ENCODE data around the gene CEP95.
"Not testable (repeated sequence)": the region's sequence is repeated elsewhere in the genome, so short reads cannot be mapped to it uniquely, and the experiment has no call there.

CEP95 gene

GRCh38 chr17:64573214-64573613 lies 66.4 kb downstream of the CEP95 start:
- no peak for DNase-seq (ENCODE audit: low read depth, low spot score)

GRCh38 chr17:64574646-64575045 lies 67.9 kb downstream of the CEP95 start:
- no peak for DNase-seq (ENCODE audit: low read depth, low spot score)

GRCh38 chr17:64575431-64575830 lies 68.7 kb downstream of the CEP95 start:
- no peak for DNase-seq (ENCODE audit: low read depth, low spot score)

- DNase-seq (ENCODE audit: low read depth, low spot score): not testable (repeated sequence)
Measured at GRCh38 chr17:64577025-64577424, 70.2 kb downstream of the CEP95 start.

- no peak for DNase-seq (ENCODE audit: low read depth, low spot score)
Measured at GRCh38 chr17:64579917-64580316, 73.1 kb downstream of the CEP95 start.

- DNase-seq (ENCODE audit: low read depth, low spot score): no peak
Measured at GRCh38 chr17:64580384-64581315, 73.9 kb downstream of the CEP95 start.

- no peak for DNase-seq (ENCODE audit: low read depth, low spot score)
Measured at GRCh38 chr17:64583038-64583437, 76.3 kb downstream of the CEP95 start.

GRCh38 chr17:64585146-64585545 lies 78.4 kb downstream of the CEP95 start:
- DNase-seq (ENCODE audit: low read depth, low spot score): no peak

Measured in activated naive CD8-positive, alpha-beta T cell treated with anti-CD3 and anti-CD28 coated beads, Interleukin-2, amount 50 U/mL, for 16 hours (primary cell).